Erythroblast (primary cell): ENCODE data around the gene NOBOX.
"Not testable (repeated sequence)": the region's sequence is repeated elsewhere in the genome, so short reads cannot be mapped to it uniquely, and the experiment has no call there.

Source experiments
- DNase-seq, 2 experiments: peaks; one replicate each; lab custom pipeline; 2025; lab: John Stamatoyannopoulos, UW
- GATA1 ChIP-seq: IDR thresholded peaks from 2 replicates; pipeline ENCODE4 v1.6.1; 2011; ENCODE audit warnings: low read depth, mild to moderate bottlenecking, control low read depth, low read length, moderate library complexity
- POLR2A ChIP-seq: IDR thresholded peaks from 2 replicates; pipeline ENCODE4 v1.6.1; 2011; ENCODE audit warnings: mild to moderate bottlenecking, low read length

The NOBOX gene

GRCh38 chr7:144379776-144380384, 23.6 kb downstream of the NOBOX start:
- DNase-seq: no peak
- TF ChIP-seq GATA1: no peak
- no peak for TF ChIP-seq POLR2A

GRCh38 chr7:144378651-144379050, 24.8 kb downstream of the NOBOX start:
- TF ChIP-seq POLR2A (no peak), GATA1 (no peak)
- DNase-seq: no peak

- DNase-seq: not testable (repeated sequence)
These were observed 34.3 kb downstream of the NOBOX start for GRCh38 chr7:144369221-144369620.

- not testable (repeated sequence) for DNase-seq
These were observed 36.2 kb downstream of the NOBOX start for GRCh38 chr7:144367250-144367649.

GRCh38 chr7:144365523-144365922, 38.0 kb downstream of the NOBOX start:
- DNase-seq: not testable (repeated sequence)

GRCh38 chr7:144362061-144362460, 41.4 kb downstream of the NOBOX start:
- not testable (repeated sequence) for DNase-seq

- not testable (repeated sequence) for DNase-seq
These were observed 46.6 kb downstream of the NOBOX start for GRCh38 chr7:144356860-144357259.

GRCh38 chr7:144356185-144356584, 47.3 kb downstream of the NOBOX start:
- DNase-seq: not testable (repeated sequence)

- not testable (repeated sequence) for DNase-seq
These were observed 48.2 kb downstream of the NOBOX start, which contains the start of gene ARHGEF5 for GRCh38 chr7:144355176-144355822. Gene ARHGEF5 (plus strand): TSS chr7:144355402. CDS start chr7:144362670, 7,268 bp downstream.

GRCh38 chr7:144351667-144352066, 51.8 kb downstream of the NOBOX start:
- not testable (repeated sequence) for DNase-seq

- not testable (repeated sequence) for DNase-seq
These were observed 54.9 kb downstream of the NOBOX start for GRCh38 chr7:144348625-144349024.
